GM10266 (cell line): ENCODE data around the gene EFNA2.

Experiments used
- DNase-seq: peaks from one replicate; pipeline ENCODE4 v3.0.0; 2012; ENCODE audit errors: extremely low spot score
- TF ChIP-seq, protein P1 (sequence below): IDR thresholded peaks from 2 replicates; pipeline ENCODE4 v1.5.1; 2012; ENCODE audit warnings: mild to moderate bottlenecking, low read depth; ENCODE audit not compliant: control insufficient read depth, insufficient read depth; ENCODE audit errors: missing control alignments

Gene EFNA2

DNA sequence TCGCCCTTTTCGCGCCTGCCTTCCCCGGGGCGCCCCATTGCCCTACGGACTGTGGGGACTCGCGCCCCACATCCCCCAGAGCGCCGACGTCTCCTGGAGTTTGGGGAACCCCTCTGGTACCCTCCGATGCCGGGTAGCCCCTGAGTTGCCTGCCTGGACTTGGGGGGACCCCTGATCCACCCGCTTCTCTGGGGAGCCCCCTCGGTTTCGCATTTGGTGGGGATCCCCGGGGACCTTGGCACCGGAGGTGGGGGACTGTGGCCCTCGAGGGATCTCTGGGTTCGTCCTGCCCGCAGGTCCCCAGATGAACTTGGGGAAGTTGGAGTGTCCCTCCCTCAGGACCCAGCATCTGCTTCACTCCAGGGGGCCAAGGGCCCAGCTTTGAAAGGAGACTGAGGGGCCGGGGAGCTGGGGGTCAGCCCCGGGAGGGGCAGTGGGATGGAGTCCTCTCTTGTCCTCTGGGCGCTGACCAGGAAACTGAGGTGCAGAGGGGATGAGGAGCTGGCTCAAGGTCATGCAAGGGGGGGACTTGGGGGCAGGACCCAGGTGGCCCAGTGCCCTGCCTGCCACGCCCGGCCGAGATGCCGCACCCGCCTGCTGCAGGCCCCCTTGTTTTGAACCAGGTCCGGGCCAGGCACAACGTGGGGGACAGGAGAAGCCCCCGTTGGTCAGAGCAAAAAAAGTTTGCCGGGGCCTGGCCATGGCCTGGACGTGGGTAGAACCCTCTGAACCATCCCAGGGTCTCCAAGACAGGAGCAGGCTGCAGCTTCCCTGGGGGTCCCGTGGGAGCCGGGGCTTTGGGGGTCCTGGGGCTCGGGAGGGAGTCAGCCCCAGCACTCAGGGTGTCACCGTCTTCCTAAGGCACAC lies 1.0 kb downstream of the EFNA2 start:
- no peak for DNase-seq
- TF ChIP-seq, protein P1, sequence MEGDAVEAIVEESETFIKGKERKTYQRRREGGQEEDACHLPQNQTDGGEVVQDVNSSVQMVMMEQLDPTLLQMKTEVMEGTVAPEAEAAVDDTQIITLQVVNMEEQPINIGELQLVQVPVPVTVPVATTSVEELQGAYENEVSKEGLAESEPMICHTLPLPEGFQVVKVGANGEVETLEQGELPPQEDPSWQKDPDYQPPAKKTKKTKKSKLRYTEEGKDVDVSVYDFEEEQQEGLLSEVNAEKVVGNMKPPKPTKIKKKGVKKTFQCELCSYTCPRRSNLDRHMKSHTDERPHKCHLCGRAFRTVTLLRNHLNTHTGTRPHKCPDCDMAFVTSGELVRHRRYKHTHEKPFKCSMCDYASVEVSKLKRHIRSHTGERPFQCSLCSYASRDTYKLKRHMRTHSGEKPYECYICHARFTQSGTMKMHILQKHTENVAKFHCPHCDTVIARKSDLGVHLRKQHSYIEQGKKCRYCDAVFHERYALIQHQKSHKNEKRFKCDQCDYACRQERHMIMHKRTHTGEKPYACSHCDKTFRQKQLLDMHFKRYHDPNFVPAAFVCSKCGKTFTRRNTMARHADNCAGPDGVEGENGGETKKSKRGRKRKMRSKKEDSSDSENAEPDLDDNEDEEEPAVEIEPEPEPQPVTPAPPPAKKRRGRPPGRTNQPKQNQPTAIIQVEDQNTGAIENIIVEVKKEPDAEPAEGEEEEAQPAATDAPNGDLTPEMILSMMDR, result no peak

DNA sequence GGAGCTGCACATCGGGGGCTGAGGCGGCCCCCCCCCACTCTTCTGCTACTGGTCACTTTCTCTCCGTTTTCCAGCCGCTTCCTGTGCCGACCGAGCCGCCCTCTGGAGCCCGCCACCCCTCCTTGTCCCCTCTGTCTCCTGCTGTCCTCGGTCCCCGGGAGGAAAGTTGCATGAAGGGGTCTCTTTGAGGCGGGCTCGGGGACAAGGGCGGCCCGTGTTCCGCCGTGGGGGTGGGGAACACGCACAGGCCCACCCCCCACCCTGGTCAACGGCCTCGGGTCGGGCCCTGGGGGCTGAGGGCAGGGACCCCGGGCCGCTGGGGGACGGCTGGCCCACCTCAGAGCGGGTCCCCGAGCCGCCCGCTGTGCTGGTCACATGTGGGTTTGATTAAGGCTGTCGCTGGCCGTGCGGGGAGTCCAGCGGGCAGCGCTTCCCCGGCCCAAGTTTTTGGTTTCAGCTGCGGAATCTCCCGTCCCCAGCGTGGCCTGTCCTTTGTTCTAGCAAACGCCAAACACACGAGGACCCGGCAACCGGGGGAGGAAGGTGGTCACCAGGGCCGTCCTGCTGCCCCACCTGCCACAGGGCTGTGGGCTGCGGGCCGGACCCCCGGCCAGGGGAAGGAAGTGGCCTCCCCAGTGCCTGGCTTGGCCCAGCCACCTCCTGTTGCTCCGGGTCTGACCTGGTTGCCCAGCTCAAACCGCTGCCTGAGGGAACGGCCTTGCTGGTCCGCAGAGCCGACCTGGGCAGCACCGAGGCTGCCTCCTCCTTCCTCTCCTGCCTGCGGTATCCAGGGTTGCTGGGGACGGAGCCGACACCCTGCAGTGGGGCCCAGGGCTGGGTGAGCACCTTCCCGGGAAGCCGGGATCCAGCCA lies 1.9 kb downstream of the EFNA2 start:
- TF ChIP-seq, protein P1, result no peak
- peak; percentile 53 for DNase-seq

DNA sequence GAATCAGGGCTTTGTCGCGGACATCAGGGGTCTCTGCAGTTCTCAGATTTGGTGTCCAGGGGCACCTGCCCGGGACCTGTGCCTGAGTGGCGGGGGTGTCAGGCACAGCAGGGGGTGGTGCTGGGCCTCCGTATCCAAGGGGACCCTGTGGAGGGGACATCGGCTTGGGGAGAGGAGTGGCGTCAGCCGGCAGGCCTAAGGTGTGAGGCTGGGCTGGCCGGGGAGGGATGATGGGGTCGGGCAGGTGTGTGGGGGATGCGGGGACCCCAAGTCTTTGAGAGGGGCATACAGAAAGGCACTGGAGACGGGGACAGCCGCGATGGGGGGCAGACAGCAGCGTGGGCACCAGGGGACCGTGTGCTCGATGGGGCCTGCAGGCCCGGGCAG lies 2.5 kb downstream of the EFNA2 start:
- TF ChIP-seq, protein P1, result no peak

DNA sequence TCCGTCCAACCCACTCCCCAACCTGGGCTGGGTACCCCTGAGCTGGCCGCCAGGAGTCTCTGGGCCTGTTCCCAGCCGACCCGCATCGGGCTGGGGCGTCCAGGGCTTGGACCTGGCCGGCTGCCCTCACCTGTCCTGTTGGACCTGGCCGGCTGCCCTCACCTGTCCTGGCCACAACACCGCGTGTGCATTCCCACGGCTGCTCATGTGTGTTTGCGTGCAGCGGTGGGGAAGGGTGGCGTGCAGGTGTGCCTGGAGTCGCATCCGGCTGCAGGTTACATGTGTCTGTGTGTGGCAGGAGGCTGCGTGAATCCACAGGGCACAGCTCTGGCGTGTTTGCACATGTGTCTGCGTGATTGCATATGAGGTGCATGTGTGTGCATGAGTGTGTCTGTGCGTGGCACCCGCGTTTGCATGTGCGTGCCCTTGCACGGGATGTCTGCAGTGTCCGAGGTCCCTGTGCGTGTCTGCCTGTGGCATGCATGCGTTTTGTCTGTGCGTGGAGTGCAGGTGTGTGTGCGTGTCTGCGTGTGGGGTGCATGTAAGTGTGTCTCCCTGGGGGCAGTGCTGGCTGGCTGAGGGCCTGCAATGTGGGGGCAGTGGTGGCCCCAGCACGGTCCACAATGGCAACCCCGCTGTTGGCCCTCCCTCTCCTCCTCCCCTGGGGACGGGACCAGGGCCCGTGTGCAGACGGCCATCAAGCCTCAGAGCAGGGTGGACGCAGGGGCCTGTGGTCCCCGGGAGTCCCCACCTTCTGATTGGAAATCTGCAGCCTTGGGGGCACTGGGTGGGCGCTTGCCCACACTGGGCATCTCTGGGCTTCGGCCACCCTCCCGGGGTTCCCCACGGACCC lies 3.4 kb downstream of the EFNA2 start:
- TF ChIP-seq, protein P1, result no peak
- no peak for DNase-seq

More for the DNA sequence above, 2.5 kb downstream of the EFNA2 start:
- no peak for DNase-seq

DNA sequence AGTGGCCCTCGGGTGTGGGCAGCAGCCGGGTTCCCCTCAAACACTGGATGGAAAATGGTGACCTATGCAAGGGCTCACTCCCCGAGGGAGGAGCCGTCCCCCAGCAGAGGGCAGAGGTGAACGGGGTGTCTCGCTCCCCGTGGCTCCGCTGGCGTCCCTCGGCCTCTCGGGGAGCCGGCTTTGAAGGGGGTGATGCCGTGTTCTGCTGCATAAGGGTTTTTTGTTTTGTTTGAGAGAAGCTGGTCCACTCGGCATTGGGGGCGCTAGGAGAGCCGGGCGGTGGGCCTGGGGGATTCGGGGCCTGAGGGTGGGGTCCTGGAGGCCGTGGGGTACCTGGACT lies 4.0 kb downstream of the EFNA2 start:
- DNase-seq, result no peak
- TF ChIP-seq, protein P1, result no peak

DNA sequence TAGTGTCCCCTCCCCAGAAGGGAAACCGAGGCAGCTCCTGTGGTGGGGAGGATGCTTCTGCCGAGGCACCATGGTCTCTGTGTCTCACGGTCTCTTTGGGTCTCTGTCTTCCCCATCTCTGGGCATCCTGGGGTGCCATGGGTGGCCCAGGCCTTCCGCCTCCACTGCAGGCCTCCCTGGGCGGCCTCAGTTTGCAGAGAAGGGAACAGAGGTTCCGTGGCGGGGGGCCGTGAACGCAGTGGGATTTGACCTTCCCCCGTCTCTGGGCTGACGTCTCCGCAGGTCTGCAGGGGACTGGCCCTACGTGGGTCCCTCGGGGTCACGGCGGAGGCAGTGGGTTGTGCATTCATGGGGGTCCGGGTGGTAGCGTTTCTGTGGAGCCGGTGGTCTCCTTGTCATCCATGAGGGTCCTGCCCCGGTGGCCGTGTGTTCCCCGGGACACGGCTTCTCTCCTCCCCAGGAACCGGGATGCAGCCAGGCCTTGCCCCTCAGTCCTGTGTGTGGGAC lies 4.6 kb downstream of the EFNA2 start:
- TF ChIP-seq, protein P1, result no peak
- DNase-seq, result no peak
